Upper lobe of right lung (tissue), 1 donor: Measurements from ENCODE around the gene GTPBP1. TPM values are rescaled to one million over a fixed set of nuclear protein-coding genes. Genes with fewer than 3 reads are reported as not detected.

Experiments
- ATAC-seq: fragments of 200-7000 bp; cut with Tn5 transposase; one replicate; pipeline ENCODE4 v1.9.1; 2020; ENCODE audit warnings: mild to moderate bottlenecking, moderate library complexity
- DNase-seq: peaks from one replicate; pipeline ENCODE4 v3.0.0-alpha.2; 2020
- H3K27ac ChIP-seq: fragments of 200-600 bp; one replicate; pipeline ENCODE4 v1.8.0; 2022
- H3K27me3 ChIP-seq: fragments of 200-600 bp; one replicate; pipeline ENCODE4 v1.8.0; 2022; ENCODE audit warnings: mild to moderate bottlenecking
- H3K36me3 ChIP-seq: fragments of 200-600 bp; one replicate; pipeline ENCODE4 v1.8.0; 2022
- H3K4me1 ChIP-seq: fragments of 200-600 bp; one replicate; pipeline ENCODE4 v1.8.0; 2022
- H3K4me3 ChIP-seq: fragments of 200-600 bp; one replicate; pipeline ENCODE4 v1.8.0; 2022; ENCODE audit warnings: mild to moderate bottlenecking
- H3K9me3 ChIP-seq: fragments of 200-600 bp; one replicate; pipeline ENCODE4 v1.8.0; 2022
- intact Hi-C: fragments of 100-400 bp; cut with DNase I; formaldehyde crosslinking; loops from one replicate; pipeline ENCODE4 v1.11.0; 2022
- total RNA-seq: library from RNA; stranded (reverse); fragmentation: NEBNext Ultra II Directional; extraction: Animal tissue kit (Norgen Biotek cat#: 25700); gene quantifications from one replicate; pipeline ENCODE4 v1.2.1, GENCODE V29; 2021
- TF ChIP-seq, protein P1 (sequence below): fragments of 200-600 bp; IDR thresholded peaks from one replicate; pipeline ENCODE4 v1.8.0; 2022; ENCODE audit warnings: antibody characterized with exemption
- donor health status: DM: no; HTN: yes; CAD: no; lungs with severe emphysema.

Gene GTPBP1
- total RNA-seq, 1 donor from 2014 or later = 72.5 TPM

- H3K4me3 ChIP-seq = no peak overlapping the region
- ATAC-seq (peak; percentile 54), DNase-seq (no peak)
- H3K27me3 ChIP-seq = no peaks in the 10 kb centered on the region
- no peaks in the 10 kb centered on the region for H3K9me3 ChIP-seq
- H3K36me3 ChIP-seq = peaks cover 13% of the 10 kb centered on the region
- TF ChIP-seq, protein P1, sequence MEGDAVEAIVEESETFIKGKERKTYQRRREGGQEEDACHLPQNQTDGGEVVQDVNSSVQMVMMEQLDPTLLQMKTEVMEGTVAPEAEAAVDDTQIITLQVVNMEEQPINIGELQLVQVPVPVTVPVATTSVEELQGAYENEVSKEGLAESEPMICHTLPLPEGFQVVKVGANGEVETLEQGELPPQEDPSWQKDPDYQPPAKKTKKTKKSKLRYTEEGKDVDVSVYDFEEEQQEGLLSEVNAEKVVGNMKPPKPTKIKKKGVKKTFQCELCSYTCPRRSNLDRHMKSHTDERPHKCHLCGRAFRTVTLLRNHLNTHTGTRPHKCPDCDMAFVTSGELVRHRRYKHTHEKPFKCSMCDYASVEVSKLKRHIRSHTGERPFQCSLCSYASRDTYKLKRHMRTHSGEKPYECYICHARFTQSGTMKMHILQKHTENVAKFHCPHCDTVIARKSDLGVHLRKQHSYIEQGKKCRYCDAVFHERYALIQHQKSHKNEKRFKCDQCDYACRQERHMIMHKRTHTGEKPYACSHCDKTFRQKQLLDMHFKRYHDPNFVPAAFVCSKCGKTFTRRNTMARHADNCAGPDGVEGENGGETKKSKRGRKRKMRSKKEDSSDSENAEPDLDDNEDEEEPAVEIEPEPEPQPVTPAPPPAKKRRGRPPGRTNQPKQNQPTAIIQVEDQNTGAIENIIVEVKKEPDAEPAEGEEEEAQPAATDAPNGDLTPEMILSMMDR = no peak
- peak overlapping the region; percentile 44 for H3K27ac ChIP-seq
- intact Hi-C loops = no loop called here
- peaks cover 54% of the 10 kb centered on the region for H3K4me1 ChIP-seq
Observed at GRCh38 chr22:38694940-38695339, 10.8 kb upstream of the GTPBP1 start.

DNA sequence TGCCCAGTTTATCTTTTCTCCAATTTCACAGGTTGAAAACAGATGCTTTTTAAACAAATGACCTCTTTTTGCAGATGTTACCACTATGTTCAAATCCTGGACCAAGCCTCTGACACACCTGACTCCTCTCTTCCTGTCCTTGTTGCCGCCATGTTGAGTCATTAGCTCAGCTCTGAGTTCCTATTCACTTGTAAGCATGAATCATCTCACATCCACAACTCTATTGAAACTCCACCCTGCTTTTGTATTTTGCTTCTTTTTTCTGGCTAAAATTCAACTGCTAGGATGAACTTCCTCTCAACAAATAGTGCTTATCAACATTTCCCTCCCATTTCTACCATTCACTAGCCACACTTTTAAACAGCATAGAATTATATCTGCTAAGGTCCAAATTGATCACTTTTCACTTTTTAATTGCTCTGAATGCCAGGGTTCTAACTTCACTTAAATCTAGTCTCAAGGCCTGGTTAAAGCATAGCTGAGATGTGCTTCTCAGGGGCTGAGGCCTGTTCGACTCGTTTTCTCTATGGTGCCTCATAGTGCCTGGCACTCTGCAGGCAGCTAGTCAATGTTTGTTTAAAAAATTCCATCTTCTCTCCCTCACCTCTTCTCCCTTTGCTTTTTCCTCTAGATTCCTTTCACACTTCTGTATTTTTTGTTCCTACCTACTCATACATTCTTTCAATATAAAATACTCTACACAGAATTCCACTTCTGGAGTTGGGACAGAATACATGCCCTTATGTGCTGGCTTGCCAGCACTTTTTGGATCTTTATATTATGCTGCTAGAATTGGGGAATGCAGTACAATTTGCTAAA lies 8.9 kb upstream of the GTPBP1 start:
- DNase-seq (no peak), ATAC-seq (no peak)
- Histone ChIP-seq H3K27ac (peak overlapping the region; percentile 95), H3K4me3 (no peak overlapping the region), H3K36me3 (peaks cover 6% of the 10 kb centered on the region), H3K27me3 (no peaks in the 10 kb centered on the region), H3K9me3 (no peaks in the 10 kb centered on the region), H3K4me1 (peaks cover 54% of the 10 kb centered on the region)
- intact Hi-C loops = no loop called here
- TF ChIP-seq, protein P1 = no peak

GRCh38 chr22:38697425-38698089 lies 8.2 kb upstream of the GTPBP1 start:
- DNase-seq = peak; percentile 53
- peak overlapping the region; percentile 95 for H3K27ac ChIP-seq
- intact Hi-C loops = no loop called here
- no peak overlapping the region for H3K4me3 ChIP-seq
- H3K27me3 ChIP-seq = no peaks in the 10 kb centered on the region
- no peaks in the 10 kb centered on the region for H3K36me3 ChIP-seq
- TF ChIP-seq, protein P1 = no peak
- H3K9me3 ChIP-seq = no peaks in the 10 kb centered on the region
- peaks cover 54% of the 10 kb centered on the region for H3K4me1 ChIP-seq
- ATAC-seq = no peak

- H3K27ac ChIP-seq = peak overlapping the region; percentile 95
- H3K36me3 ChIP-seq = no peaks in the 10 kb centered on the region
- no peaks in the 10 kb centered on the region for H3K9me3 ChIP-seq
- intact Hi-C loops = no loop called here
- DNase-seq (peak; percentile 26), ATAC-seq (no peak)
- no peaks in the 10 kb centered on the region for H3K27me3 ChIP-seq
- TF ChIP-seq, protein P1 = no peak
- peaks cover 51% of the 10 kb centered on the region for H3K4me1 ChIP-seq
- H3K4me3 ChIP-seq = peak overlapping the region; percentile 82
Observed at GRCh38 chr22:38698407-38699094, 7.2 kb upstream of the GTPBP1 start.

- Histone ChIP-seq H3K4me3 (peak overlapping the region; percentile 82), H3K27me3 (no peaks in the 10 kb centered on the region), H3K9me3 (no peaks in the 10 kb centered on the region), H3K27ac (peak overlapping the region; percentile 95), H3K4me1 (peaks cover 46% of the 10 kb centered on the region), H3K36me3 (no peaks in the 10 kb centered on the region)
- intact Hi-C loops = no loop called here
- TF ChIP-seq, protein P1 = no peak
- ATAC-seq (no peak), DNase-seq (no peak)
Observed at GRCh38 chr22:38699143-38699542, 6.6 kb upstream of the GTPBP1 start.
